ENCODE results near the gene SASH3. TPM values are rescaled to one million over a fixed set of nuclear protein-coding genes. Genes with fewer than 3 reads are reported as not detected.
A peak's percentile ranks its signal among the peaks of the same experiment; 100 is the strongest.

Gene SASH3
- total and polyA plus RNA-seq, 2 experiments from 2014 or later, result 0.13 TPM; not detected in 1

- Histone ChIP-seq H3K36me3 (no peaks in the 10 kb centered on the region), H3K4me1 (ENCODE audit: low read depth) (no peaks in the 10 kb centered on the region), H3K27me3 (no peaks in the 10 kb centered on the region), H3K27ac (no peak overlapping the region), H3K9me3 (ENCODE audit: low read depth) (no peaks in the 10 kb centered on the region), H3K4me3 (no peak overlapping the region)
- no peak for TF ChIP-seq CTCF (IDR thresholded peaks at IDR 0.05; ENCODE audit: low read depth, low read length)
- DNase-seq (ENCODE audit: low read depth in 1 of 2, low spot score in 1 of 2), result peak in 1 of 2 donors; percentile 75
Observed at GRCh38 chrX:129768586-129769466, 10.9 kb upstream of the SASH3 start.

GRCh38 chrX:129769467-129770154 lies 10.1 kb upstream of the SASH3 start:
- TF ChIP-seq CTCF (IDR thresholded peaks at IDR 0.05; ENCODE audit: low read depth, low read length), result no peak
- Histone ChIP-seq H3K9me3 (ENCODE audit: low read depth) (no peaks in the 10 kb centered on the region), H3K27ac (no peak overlapping the region), H3K4me1 (ENCODE audit: low read depth) (no peaks in the 10 kb centered on the region), H3K4me3 (no peak overlapping the region), H3K27me3 (no peaks in the 10 kb centered on the region), H3K36me3 (no peaks in the 10 kb centered on the region)
- DNase-seq (ENCODE audit: low read depth in 1 of 2, low spot score in 1 of 2), result no peak

- Histone ChIP-seq H3K4me1 (ENCODE audit: low read depth) (no peaks in the 10 kb centered on the region), H3K4me3 (no peak overlapping the region), H3K27me3 (no peaks in the 10 kb centered on the region), H3K36me3 (no peaks in the 10 kb centered on the region), H3K9me3 (ENCODE audit: low read depth) (no peaks in the 10 kb centered on the region), H3K27ac (no peak overlapping the region)
- DNase-seq (ENCODE audit: low read depth in 1 of 2, low spot score in 1 of 2), result no peak
- no peak for TF ChIP-seq CTCF (IDR thresholded peaks at IDR 0.05; ENCODE audit: low read depth, low read length)
Observed at GRCh38 chrX:129771266-129771995, 8.3 kb upstream of the SASH3 start.

GRCh38 chrX:129772796-129773431 lies 6.8 kb upstream of the SASH3 start:
- Histone ChIP-seq H3K27me3 (no peaks in the 10 kb centered on the region), H3K4me1 (ENCODE audit: low read depth) (no peaks in the 10 kb centered on the region), H3K9me3 (ENCODE audit: low read depth) (no peaks in the 10 kb centered on the region), H3K36me3 (no peaks in the 10 kb centered on the region), H3K27ac (no peak overlapping the region), H3K4me3 (no peak overlapping the region)
- no peak for TF ChIP-seq CTCF (IDR thresholded peaks at IDR 0.05; ENCODE audit: low read depth, low read length)
- no peak for DNase-seq (ENCODE audit: low read depth in 1 of 2, low spot score in 1 of 2)

Data from cardiac muscle cell (in vitro differentiated cells and primary cell).